ENCODE data around the gene MYBPC1.

- TF ChIP-seq CTCF (IDR thresholded peaks at IDR 0.05) = no peak
- TF ChIP-seq POLR2A (IDR thresholded peaks at IDR 0.05) = no peak
Measured at GRCh38 chr12:101653503-101653902, 58.7 kb downstream of the MYBPC1 start.
